ENCODE results near the gene DDX51.

The DDX51 gene

GRCh38 chr12:132178801-132179401 lies 34.8 kb upstream of the DDX51 start:
- DNase-seq (ENCODE audit: low read depth) = no peak

- no peak for DNase-seq (ENCODE audit: low read depth)
Measured at GRCh38 chr12:132178316-132178715, 34.2 kb upstream of the DDX51 start.

- no peak for DNase-seq (ENCODE audit: low read depth)
Measured at GRCh38 chr12:132176920-132177551, 32.9 kb upstream of the DDX51 start.

- DNase-seq (ENCODE audit: low read depth) = no peak
Measured at GRCh38 chr12:132176385-132176919, 32.3 kb upstream of the DDX51 start.

GRCh38 chr12:132175496-132176384 lies 31.6 kb upstream of the DDX51 start:
- no peak for DNase-seq (ENCODE audit: low read depth)

GRCh38 chr12:132174839-132175490 lies 30.8 kb upstream of the DDX51 start:
- DNase-seq (ENCODE audit: low read depth) = no peak

- DNase-seq (ENCODE audit: low read depth) = no peak
Measured at GRCh38 chr12:132174015-132174838, 30.1 kb upstream of the DDX51 start.

- DNase-seq (ENCODE audit: low read depth) = no peak
Measured at GRCh38 chr12:132173135-132174014, 29.3 kb upstream of the DDX51 start.

GRCh38 chr12:132172619-132173018 lies 28.5 kb upstream of the DDX51 start:
- no peak for DNase-seq (ENCODE audit: low read depth)

GRCh38 chr12:132171968-132172521 lies 27.9 kb upstream of the DDX51 start:
- no peak for DNase-seq (ENCODE audit: low read depth)

- DNase-seq (ENCODE audit: low read depth) = no peak
Measured at GRCh38 chr12:132171293-132171967, 27.3 kb upstream of the DDX51 start.

- DNase-seq (ENCODE audit: low read depth) = no peak
Measured at GRCh38 chr12:132170637-132171292, 26.6 kb upstream of the DDX51 start.

- DNase-seq (ENCODE audit: low read depth) = no peak
Measured at GRCh38 chr12:132170094-132170636, 26.0 kb upstream of the DDX51 start.

- no peak for DNase-seq (ENCODE audit: low read depth)
Measured at GRCh38 chr12:132169376-132169775, 25.3 kb upstream of the DDX51 start.

GRCh38 chr12:132168311-132169031 lies 24.4 kb upstream of the DDX51 start:
- DNase-seq (ENCODE audit: low read depth) = no peak

GRCh38 chr12:132167611-132168310 lies 23.6 kb upstream of the DDX51 start:
- DNase-seq (ENCODE audit: low read depth) = no peak
